HEK293 (cell line): Measurements from ENCODE around the gene SPACA7.

ENCODE experiments used
- CTCF ChIA-PET: fragments of 350-600 bp; formaldehyde crosslinking; extraction: SDS; loops from one replicate; lab custom pipeline; 2021; ENCODE audit warnings: antibody characterized with exemption; lab: Yijun Ruan, JAX
- POLR2A ChIA-PET: fragments of 300-600 bp; formaldehyde crosslinking; extraction: SDS; loops from one replicate; lab custom pipeline; 2020; ENCODE audit warnings: antibody characterized with exemption, inconsistent platforms; lab: Yijun Ruan, JAX
- H3K27ac ChIP-seq: fragments of 200-500 bp; sonication (Bioruptor generic); 2 replicates; pipeline ENCODE4 v1.5.1; 2014; ENCODE audit warnings: low read depth, low read length, control low read depth, inconsistent platforms; ENCODE audit errors: extremely low read depth
- H3K36me3 ChIP-seq, 2 experiments: fragments of 200-500 bp in 1 of 2; sonication (Bioruptor generic) in 1 of 2; 1 replicate in 1 of 2; 2 replicates in 1 of 2; pipeline ENCODE4 v1.5.1; 2014 to 2017; ENCODE audit warnings: inconsistent platforms in 2 of 2, low read length in 2 of 2; ENCODE audit not compliant: control insufficient read depth in 2 of 2, insufficient read depth in 1 of 2
- H3K4me1 ChIP-seq: fragments of 200-500 bp; sonication (Bioruptor generic); 2 replicates; pipeline ENCODE4 v1.5.1; 2014; ENCODE audit warnings: mild to moderate bottlenecking, low read length, inconsistent platforms; ENCODE audit not compliant: control insufficient read depth, insufficient read depth
- H3K4me3 ChIP-seq: 2 replicates; pipeline ENCODE4 v1.5.1; 2011; ENCODE audit warnings: low read depth, mild to moderate bottlenecking, control low read depth, low read length, moderate library complexity
- H3K9me3 ChIP-seq: fragments of 200-500 bp; sonication (Bioruptor generic); 2 replicates; pipeline ENCODE4 v1.5.1; 2014; ENCODE audit warnings: low read depth, low read length, inconsistent platforms; ENCODE audit not compliant: control insufficient read depth, insufficient read depth
- FEZF1 ChIP-seq: fragments of 450-650 bp; formaldehyde crosslinking; IDR thresholded peaks from 2 replicates; pipeline ENCODE4 v1.5.1; 2016; ENCODE audit warnings: missing biosample characterization, missing genetic modification characterization
- IKZF3 ChIP-seq: fragments of 450-650 bp; IDR thresholded peaks from 2 replicates; pipeline ENCODE4 v1.5.0; 2018; ENCODE audit warnings: missing biosample characterization, mild to moderate bottlenecking, missing genetic modification characterization, moderate library complexity
- OVOL3 ChIP-seq: fragments of 450-650 bp; formaldehyde crosslinking; IDR thresholded peaks from 2 replicates; pipeline ENCODE4 v1.5.1; 2016; ENCODE audit warnings: missing biosample characterization, missing genetic modification characterization
- SETDB1 ChIP-seq: IDR thresholded peaks from one replicate; pipeline ENCODE4 v1.6.1; 2017; ENCODE audit warnings: mild to moderate bottlenecking, low read length, moderate library complexity, mixed read lengths; ENCODE audit not compliant: insufficient read length
- TCF7L2 ChIP-seq: IDR thresholded peaks from 2 replicates; pipeline ENCODE4 v1.6.1; 2011; ENCODE audit warnings: low read depth, mild to moderate bottlenecking, inconsistent platforms, low read length, moderate library complexity, borderline replicate concordance
- ZBTB1 ChIP-seq: fragments of 450-650 bp; formaldehyde crosslinking; IDR thresholded peaks from 2 replicates; pipeline ENCODE4 v1.5.1; 2016; ENCODE audit warnings: missing biosample characterization, missing genetic modification characterization
- ZNF155 ChIP-seq: fragments of 450-650 bp; formaldehyde crosslinking; IDR thresholded peaks from 2 replicates; pipeline ENCODE4 v1.5.1; 2016; ENCODE audit warnings: missing biosample characterization, missing genetic modification characterization
- ZNF292 ChIP-seq: fragments of 450-650 bp; formaldehyde crosslinking; IDR thresholded peaks from 2 replicates; pipeline ENCODE4 v1.5.1; 2016; ENCODE audit warnings: low read depth, missing biosample characterization, missing genetic modification characterization, borderline replicate concordance
- ZNF404 ChIP-seq: fragments of 450-650 bp; formaldehyde crosslinking; IDR thresholded peaks from 2 replicates; pipeline ENCODE4 v1.5.1; 2017; ENCODE audit warnings: missing biosample characterization, missing genetic modification characterization
- ZNF548 ChIP-seq: fragments of 450-650 bp; formaldehyde crosslinking; IDR thresholded peaks from 2 replicates; pipeline ENCODE4 v1.5.1; 2016; ENCODE audit warnings: missing biosample characterization, missing genetic modification characterization
- ZNF561 ChIP-seq: fragments of 450-650 bp; IDR thresholded peaks from 2 replicates; pipeline ENCODE4 v1.5.1; 2018; ENCODE audit warnings: missing biosample characterization, missing genetic modification characterization, borderline replicate concordance
- ZNF600 ChIP-seq: fragments of 450-650 bp; formaldehyde crosslinking; IDR thresholded peaks from 2 replicates; pipeline ENCODE4 v1.5.1; 2016; ENCODE audit warnings: missing biosample characterization, missing genetic modification characterization
- ZNF624 ChIP-seq: fragments of 450-650 bp; formaldehyde crosslinking; IDR thresholded peaks from 2 replicates; pipeline ENCODE4 v1.5.1; 2017; ENCODE audit warnings: missing biosample characterization, missing genetic modification characterization
- ZNF701 ChIP-seq: fragments of 450-650 bp; formaldehyde crosslinking; IDR thresholded peaks from 2 replicates; pipeline ENCODE4 v1.5.1; 2016; ENCODE audit warnings: missing biosample characterization, missing genetic modification characterization
- ZNF76 ChIP-seq: fragments of 450-650 bp; formaldehyde crosslinking; IDR thresholded peaks from 2 replicates; pipeline ENCODE4; 2016; ENCODE audit warnings: low read depth, missing biosample characterization, missing genetic modification characterization, borderline replicate concordance
- ZNF776 ChIP-seq: fragments of 450-650 bp; formaldehyde crosslinking; IDR thresholded peaks from 2 replicates; pipeline ENCODE4 v1.5.0; 2017; ENCODE audit warnings: missing biosample characterization, missing genetic modification characterization, borderline replicate concordance
- ZSCAN30 ChIP-seq: fragments of 450-650 bp; IDR thresholded peaks from 2 replicates; pipeline ENCODE4 v1.5.1; 2018; ENCODE audit warnings: missing biosample characterization, mild to moderate bottlenecking, missing genetic modification characterization, moderate library complexity
- TF ChIP-seq, protein P1 (sequence below): fragments of 450-650 bp; formaldehyde crosslinking; IDR thresholded peaks from 2 replicates; pipeline ENCODE4 v1.5.1; 2016; ENCODE audit warnings: missing biosample characterization, missing genetic modification characterization
- TF ChIP-seq, protein P2 (sequence below): fragments of 450-650 bp; formaldehyde crosslinking; IDR thresholded peaks from 2 replicates; pipeline ENCODE4; 2016; ENCODE audit warnings: missing biosample characterization, missing genetic modification characterization
- TF ChIP-seq, protein P3 (sequence below): fragments of 450-650 bp; IDR thresholded peaks from 2 replicates; pipeline ENCODE4 v1.5.1; 2018; ENCODE audit warnings: missing biosample characterization, mild to moderate bottlenecking, missing genetic modification characterization
- TF ChIP-seq, protein P4 (sequence below): fragments of 450-650 bp; formaldehyde crosslinking; IDR thresholded peaks from 2 replicates; pipeline ENCODE4 v1.5.1; 2016; ENCODE audit warnings: missing biosample characterization, missing genetic modification characterization
- TF ChIP-seq, protein P5 (sequence below): fragments of 450-650 bp; formaldehyde crosslinking; IDR thresholded peaks from 2 replicates; pipeline ENCODE4 v1.5.1; 2017; ENCODE audit warnings: missing biosample characterization, missing genetic modification characterization
- TF ChIP-seq, protein P6 (sequence below): fragments of 450-650 bp; formaldehyde crosslinking; IDR thresholded peaks from 2 replicates; pipeline ENCODE4 v1.5.1; 2017; ENCODE audit warnings: missing biosample characterization, missing genetic modification characterization

SPACA7 gene

DNA sequence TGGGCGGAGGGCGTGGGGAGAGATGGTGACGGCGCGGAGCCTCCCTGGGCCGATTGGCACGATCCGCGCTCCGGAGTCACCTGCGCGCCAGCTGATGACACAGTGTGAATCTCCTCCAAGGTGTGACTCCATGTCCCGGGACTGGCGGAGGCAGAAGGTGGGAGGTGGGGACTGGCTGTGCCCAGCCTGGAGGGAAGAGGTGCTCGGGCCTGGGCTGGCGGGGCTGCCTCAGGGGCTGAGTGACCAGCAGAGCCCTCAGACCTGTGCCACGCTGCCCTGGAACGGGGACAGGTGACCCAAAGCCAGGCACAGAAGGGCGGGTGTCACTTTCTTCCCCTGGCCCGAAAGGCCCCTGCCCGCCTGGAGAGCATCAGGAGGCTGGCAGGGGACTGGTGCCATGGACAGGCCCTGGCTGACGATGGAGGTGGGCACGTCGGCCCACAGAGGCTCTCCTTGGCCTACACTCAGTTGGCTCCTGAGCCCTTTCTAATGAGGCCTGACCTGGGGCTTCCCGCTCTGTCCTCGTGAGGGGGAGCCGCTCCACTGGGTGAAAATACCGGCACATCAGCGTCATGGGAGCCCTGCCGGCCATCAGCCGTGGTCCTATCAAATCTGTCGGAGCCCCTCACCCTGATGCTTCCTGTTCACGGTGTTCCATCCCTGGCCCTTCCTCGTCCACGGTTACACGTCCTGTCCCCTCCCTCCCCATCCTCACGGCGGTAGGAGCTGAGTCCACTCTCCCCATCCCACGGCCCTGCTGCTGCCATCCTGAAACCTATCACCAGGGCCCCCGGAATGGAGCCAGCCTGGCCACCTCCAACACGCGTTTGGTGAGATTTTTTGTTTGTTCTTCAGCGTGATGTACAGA lies 75.6 kb downstream of the SPACA7 start (continued):
- TF ChIP-seq ZSCAN30 (tag by site-specific recombination) (no peak), ZNF548 (tag by site-specific recombination) (no peak), ZNF776 (no peak), ZNF600 (tag by site-specific recombination) (no peak)
- TF ChIP-seq, all 188 proteins: peak for 0

DNA sequence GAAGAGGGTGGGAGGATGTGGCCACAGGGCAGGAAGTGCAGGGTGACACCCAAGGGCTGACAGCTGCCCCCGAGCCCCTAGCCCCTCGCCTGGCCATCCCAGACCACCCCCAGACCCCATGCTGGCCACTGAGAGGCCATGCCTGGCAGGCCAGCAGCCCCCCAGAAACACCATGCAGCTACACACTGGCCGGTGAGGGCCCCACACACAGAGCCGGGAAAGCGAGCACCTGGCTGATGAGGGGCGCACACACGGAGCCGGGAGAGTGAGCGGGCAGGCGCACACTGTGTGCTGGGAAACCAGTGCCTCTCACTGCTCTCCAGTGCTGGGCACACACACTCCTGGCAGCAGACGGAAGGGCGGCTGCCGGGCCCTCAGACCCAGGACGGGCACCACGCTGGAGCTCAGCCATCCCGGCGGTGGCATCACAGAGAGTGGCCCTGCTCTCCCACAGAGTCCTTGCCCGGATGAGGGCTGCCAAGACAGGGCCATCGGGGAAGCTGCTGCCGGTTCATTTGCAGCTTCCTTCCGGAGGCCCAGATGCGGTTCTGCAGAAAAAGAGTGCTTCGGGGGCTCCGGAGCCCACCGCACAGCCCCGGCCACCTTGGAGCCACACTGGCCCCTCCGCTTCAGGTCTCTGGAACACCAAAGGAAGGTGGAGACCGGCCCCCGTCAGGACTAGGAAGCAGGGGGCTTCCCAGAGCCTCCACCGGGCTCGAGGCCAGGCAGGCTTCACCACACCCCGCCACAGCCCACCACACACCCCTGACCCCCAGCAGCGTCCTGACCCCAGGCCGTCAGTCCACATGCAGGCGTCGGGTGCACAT lies 76.4 kb downstream of the SPACA7 start:
- no peaks in the 10 kb centered on the region for H3K4me1 ChIP-seq
- no peak overlapping the region for H3K27ac ChIP-seq
- H3K9me3 ChIP-seq: no peaks in the 10 kb centered on the region
- H3K36me3 ChIP-seq: no peaks in the 10 kb centered on the region
- ChIA-PET CTCF (interaction anchor here (0.7 kb wide), 1 partner anchor 1451 kb away, joined by 3 read pairs; no protein-coding TSS in a partner anchor), POLR2A (no interaction called here)
- TF ChIP-seq, protein P1, sequence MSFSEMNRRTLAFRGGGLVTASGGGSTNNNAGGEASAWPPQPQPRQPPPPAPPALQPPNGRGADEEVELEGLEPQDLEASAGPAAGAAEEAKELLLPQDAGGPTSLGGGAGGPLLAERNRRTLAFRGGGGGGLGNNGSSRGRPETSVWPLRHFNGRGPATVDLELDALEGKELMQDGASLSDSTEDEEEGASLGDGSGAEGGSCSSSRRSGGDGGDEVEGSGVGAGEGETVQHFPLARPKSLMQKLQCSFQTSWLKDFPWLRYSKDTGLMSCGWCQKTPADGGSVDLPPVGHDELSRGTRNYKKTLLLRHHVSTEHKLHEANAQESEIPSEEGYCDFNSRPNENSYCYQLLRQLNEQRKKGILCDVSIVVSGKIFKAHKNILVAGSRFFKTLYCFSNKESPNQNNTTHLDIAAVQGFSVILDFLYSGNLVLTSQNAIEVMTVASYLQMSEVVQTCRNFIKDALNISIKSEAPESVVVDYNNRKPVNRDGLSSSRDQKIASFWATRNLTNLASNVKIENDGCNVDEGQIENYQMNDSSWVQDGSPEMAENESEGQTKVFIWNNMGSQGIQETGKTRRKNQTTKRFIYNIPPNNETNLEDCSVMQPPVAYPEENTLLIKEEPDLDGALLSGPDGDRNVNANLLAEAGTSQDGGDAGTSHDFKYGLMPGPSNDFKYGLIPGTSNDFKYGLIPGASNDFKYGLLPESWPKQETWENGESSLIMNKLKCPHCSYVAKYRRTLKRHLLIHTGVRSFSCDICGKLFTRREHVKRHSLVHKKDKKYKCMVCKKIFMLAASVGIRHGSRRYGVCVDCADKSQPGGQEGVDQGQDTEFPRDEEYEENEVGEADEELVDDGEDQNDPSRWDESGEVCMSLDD (tag by site-specific recombination): no peak
- TF ChIP-seq ZNF701 (no peak), ZNF155 (tag by site-specific recombination) (no peak), ZBTB1 (tag by site-specific recombination) (no peak), ZNF624 (tag by site-specific recombination) (no peak), ZNF404 (tag by site-specific recombination) (no peak), OVOL3 (tag by site-specific recombination) (no peak), SETDB1 (no peak), FEZF1 (tag by site-specific recombination) (no peak), ZNF292 (tag by site-specific recombination) (no peak), IKZF3 (tag by site-specific recombination) (no peak), ZNF561 (no peak), ZNF76 (no peak), TCF7L2 (no peak)
- TF ChIP-seq, protein P2, sequence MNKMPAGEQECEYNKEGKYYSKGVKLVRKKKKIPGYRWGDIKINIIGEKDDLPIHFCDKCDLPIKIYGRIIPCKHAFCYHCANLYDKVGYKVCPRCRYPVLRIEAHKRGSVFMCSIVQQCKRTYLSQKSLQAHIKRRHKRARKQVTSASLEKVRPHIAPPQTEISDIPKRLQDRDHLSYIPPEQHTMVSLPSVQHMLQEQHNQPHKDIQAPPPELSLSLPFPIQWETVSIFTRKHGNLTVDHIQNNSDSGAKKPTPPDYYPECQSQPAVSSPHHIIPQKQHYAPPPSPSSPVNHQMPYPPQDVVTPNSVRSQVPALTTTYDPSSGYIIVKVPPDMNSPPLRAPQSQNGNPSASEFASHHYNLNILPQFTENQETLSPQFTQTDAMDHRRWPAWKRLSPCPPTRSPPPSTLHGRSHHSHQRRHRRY: no peak
- TF ChIP-seq, protein P3, sequence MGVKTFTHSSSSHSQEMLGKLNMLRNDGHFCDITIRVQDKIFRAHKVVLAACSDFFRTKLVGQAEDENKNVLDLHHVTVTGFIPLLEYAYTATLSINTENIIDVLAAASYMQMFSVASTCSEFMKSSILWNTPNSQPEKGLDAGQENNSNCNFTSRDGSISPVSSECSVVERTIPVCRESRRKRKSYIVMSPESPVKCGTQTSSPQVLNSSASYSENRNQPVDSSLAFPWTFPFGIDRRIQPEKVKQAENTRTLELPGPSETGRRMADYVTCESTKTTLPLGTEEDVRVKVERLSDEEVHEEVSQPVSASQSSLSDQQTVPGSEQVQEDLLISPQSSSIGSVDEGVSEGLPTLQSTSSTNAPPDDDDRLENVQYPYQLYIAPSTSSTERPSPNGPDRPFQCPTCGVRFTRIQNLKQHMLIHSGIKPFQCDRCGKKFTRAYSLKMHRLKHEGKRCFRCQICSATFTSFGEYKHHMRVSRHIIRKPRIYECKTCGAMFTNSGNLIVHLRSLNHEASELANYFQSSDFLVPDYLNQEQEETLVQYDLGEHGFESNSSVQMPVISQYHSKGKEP: no peak
- TF ChIP-seq, protein P4, sequence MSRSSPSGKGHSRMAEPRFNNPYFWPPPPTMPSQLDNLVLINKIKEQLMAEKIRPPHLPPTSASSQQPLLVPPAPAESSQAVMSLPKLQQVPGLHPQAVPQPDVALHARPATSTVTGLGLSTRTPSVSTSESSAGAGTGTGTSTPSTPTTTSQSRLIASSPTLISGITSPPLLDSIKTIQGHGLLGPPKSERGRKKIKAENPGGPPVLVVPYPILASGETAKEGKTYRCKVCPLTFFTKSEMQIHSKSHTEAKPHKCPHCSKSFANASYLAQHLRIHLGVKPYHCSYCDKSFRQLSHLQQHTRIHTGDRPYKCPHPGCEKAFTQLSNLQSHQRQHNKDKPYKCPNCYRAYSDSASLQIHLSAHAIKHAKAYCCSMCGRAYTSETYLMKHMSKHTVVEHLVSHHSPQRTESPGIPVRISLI (tag by site-specific recombination): no peak
- TF ChIP-seq, protein P5, sequence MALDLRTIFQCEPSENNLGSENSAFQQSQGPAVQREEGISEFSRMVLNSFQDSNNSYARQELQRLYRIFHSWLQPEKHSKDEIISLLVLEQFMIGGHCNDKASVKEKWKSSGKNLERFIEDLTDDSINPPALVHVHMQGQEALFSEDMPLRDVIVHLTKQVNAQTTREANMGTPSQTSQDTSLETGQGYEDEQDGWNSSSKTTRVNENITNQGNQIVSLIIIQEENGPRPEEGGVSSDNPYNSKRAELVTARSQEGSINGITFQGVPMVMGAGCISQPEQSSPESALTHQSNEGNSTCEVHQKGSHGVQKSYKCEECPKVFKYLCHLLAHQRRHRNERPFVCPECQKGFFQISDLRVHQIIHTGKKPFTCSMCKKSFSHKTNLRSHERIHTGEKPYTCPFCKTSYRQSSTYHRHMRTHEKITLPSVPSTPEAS (tag by site-specific recombination): no peak
- TF ChIP-seq, protein P6, sequence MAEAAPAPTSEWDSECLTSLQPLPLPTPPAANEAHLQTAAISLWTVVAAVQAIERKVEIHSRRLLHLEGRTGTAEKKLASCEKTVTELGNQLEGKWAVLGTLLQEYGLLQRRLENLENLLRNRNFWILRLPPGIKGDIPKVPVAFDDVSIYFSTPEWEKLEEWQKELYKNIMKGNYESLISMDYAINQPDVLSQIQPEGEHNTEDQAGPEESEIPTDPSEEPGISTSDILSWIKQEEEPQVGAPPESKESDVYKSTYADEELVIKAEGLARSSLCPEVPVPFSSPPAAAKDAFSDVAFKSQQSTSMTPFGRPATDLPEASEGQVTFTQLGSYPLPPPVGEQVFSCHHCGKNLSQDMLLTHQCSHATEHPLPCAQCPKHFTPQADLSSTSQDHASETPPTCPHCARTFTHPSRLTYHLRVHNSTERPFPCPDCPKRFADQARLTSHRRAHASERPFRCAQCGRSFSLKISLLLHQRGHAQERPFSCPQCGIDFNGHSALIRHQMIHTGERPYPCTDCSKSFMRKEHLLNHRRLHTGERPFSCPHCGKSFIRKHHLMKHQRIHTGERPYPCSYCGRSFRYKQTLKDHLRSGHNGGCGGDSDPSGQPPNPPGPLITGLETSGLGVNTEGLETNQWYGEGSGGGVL (tag by site-specific recombination): no peak
- no peak overlapping the region for H3K4me3 ChIP-seq
